Peyer's patch (tissue), 4 donors: ENCODE measurements around the gene SLC22A1.

ENCODE experiments used
- CTCF ChIP-seq, 6 experiments: fragments of 450-650 bp in 4 of 6; fragments of 200-600 bp in 2 of 6; sonication (generic) in 1 of 6; IDR thresholded peaks; one replicate each; pipeline ENCODE4 v1.5.1; 2017 to 2019; ENCODE audit warnings: antibody characterized with exemption in 6 of 6, mild to moderate bottlenecking in 3 of 6, moderate library complexity in 1 of 6
- POLR2A ChIP-seq, 2 donors: fragments of 450-650 bp; IDR thresholded peaks; one replicate each; pipeline ENCODE4 v1.5.1; 2017; ENCODE audit warnings: antibody characterized with exemption in 2 of 2, mild to moderate bottlenecking in 2 of 2, moderate library complexity in 2 of 2

- TF ChIP-seq CTCF (IDR thresholded peaks at IDR 0.05): no peak
- no peak for TF ChIP-seq POLR2A (IDR thresholded peaks at IDR 0.05)
These were observed 29.0 kb upstream of the SLC22A1 start for GRCh38 chr6:160092602-160093001.
